ENCODE results near the gene ABL1.

- TF ChIP-seq, protein P1, sequence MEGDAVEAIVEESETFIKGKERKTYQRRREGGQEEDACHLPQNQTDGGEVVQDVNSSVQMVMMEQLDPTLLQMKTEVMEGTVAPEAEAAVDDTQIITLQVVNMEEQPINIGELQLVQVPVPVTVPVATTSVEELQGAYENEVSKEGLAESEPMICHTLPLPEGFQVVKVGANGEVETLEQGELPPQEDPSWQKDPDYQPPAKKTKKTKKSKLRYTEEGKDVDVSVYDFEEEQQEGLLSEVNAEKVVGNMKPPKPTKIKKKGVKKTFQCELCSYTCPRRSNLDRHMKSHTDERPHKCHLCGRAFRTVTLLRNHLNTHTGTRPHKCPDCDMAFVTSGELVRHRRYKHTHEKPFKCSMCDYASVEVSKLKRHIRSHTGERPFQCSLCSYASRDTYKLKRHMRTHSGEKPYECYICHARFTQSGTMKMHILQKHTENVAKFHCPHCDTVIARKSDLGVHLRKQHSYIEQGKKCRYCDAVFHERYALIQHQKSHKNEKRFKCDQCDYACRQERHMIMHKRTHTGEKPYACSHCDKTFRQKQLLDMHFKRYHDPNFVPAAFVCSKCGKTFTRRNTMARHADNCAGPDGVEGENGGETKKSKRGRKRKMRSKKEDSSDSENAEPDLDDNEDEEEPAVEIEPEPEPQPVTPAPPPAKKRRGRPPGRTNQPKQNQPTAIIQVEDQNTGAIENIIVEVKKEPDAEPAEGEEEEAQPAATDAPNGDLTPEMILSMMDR (conservative IDR thresholded peaks at IDR 0.05; ENCODE audit: low read length): no peak
- TF ChIP-seq EZH2phosphoT487 (IDR thresholded peaks at IDR 0.05; ENCODE audit: borderline replicate concordance): no peak
Observed at GRCh38 chr9:130858739-130859705, 24.0 kb downstream of the ABL1 start.
